Measurements from ENCODE around the gene FDXACB1.

Gene FDXACB1, protein sequence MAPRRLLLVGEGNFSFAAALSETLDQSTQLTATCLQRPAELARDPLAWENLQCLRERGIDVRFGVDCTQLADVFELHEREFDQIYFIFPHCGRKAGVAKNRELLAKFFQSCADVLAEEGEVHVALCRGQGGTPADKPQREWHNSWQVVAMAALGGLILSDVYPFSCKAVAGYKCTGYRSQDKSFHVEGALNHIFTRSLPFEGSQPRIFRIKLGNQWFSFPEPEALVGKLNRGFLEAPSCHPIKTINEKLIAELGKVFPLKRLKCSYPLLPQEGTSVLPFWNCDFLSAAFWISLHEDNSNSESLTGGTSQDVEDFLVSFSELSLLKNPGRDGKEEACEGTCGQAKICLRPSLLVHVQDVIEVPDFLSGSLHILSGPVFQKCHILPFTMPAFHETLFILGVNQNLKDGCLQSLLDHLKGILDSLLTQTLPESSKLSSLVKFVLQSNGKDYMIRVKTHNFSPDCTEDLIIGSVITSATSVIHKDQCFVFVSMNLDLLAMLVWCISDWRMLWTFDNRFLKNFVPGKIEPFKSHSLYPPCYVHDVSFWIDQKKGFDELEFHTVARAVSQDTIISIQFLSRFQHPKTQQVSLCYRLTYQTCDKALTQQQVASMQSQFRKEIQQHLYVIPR

GRCh38 chr11:111878849-111879636 lies at the start of gene FDXACB1, which contains the start of gene CFAP68:
Gene FDXACB1 (minus strand): TSS chr11:111879165. CDS start chr11:111879132, 33 bp downstream.
Gene CFAP68 (plus strand): TSS chr11:111879541. CDS start chr11:111879561, 20 bp downstream.
- Histone ChIP-seq H3K9ac (ENCODE audit: low read length) (peak within 1 kb of the TSS; percentile 80), H3K4me3 (ENCODE audit: low read depth in 1 of 2, low read length in 2 of 2) (peak within 1 kb of the TSS; percentile 78 to 80), H3K9me3 (ENCODE audit: low read length) (no peaks in the 10 kb centered on the region), H3K27me3 (ENCODE audit: control insufficient read depth in 1 of 2, insufficient read depth in 2 of 2, low read length in 2 of 2) (no peaks in the 10 kb centered on the region), H3K36me3 (ENCODE audit: insufficient read depth, low read length) (peaks cover 5% of the 10 kb centered on the region), H3K4me1 (ENCODE audit: insufficient read depth, low read length) (peaks cover 8% of the 10 kb centered on the region), H3K27ac (ENCODE audit: low read depth, low read length) (peak within 1 kb of the TSS; percentile 99)

- Histone ChIP-seq H3K4me3 (ENCODE audit: low read depth in 1 of 2, low read length in 2 of 2) (peak overlapping the region; percentile 49 to 71), H3K4me1 (ENCODE audit: insufficient read depth, low read length) (peaks cover 33% of the 10 kb centered on the region), H3K36me3 (ENCODE audit: insufficient read depth, low read length) (no peaks in the 10 kb centered on the region), H3K9ac (ENCODE audit: low read length) (peak overlapping the region; percentile 88), H3K27ac (ENCODE audit: low read depth, low read length) (peak overlapping the region; percentile 81), H3K27me3 (ENCODE audit: control insufficient read depth in 1 of 2, insufficient read depth in 2 of 2, low read length in 2 of 2) (no peaks in the 10 kb centered on the region), H3K9me3 (ENCODE audit: low read length) (no peaks in the 10 kb centered on the region)
Measured at GRCh38 chr11:111926505-111927391, 47.8 kb upstream of the FDXACB1 start.

- H3K27ac ChIP-seq (ENCODE audit: low read depth, low read length): peak overlapping the region; percentile 81
- peaks cover 33% of the 10 kb centered on the region for H3K4me1 ChIP-seq (ENCODE audit: insufficient read depth, low read length)
- no peaks in the 10 kb centered on the region for H3K9me3 ChIP-seq (ENCODE audit: low read length)
- H3K9ac ChIP-seq (ENCODE audit: low read length): no peak overlapping the region
- peak overlapping the region in 1 of 2 donors; percentile 71 for H3K4me3 ChIP-seq (ENCODE audit: low read depth in 1 of 2, low read length in 2 of 2)
- H3K27me3 ChIP-seq (ENCODE audit: control insufficient read depth in 1 of 2, insufficient read depth in 2 of 2, low read length in 2 of 2): no peaks in the 10 kb centered on the region
- no peaks in the 10 kb centered on the region for H3K36me3 ChIP-seq (ENCODE audit: insufficient read depth, low read length)
Measured at GRCh38 chr11:111925953-111926352, 47.0 kb upstream of the FDXACB1 start.

GRCh38 chr11:111923951-111924350 lies 45.0 kb upstream of the FDXACB1 start:
- no peak overlapping the region for H3K4me3 ChIP-seq (ENCODE audit: low read depth in 1 of 2, low read length in 2 of 2)
- H3K27ac ChIP-seq (ENCODE audit: low read depth, low read length): no peak overlapping the region
- H3K36me3 ChIP-seq (ENCODE audit: insufficient read depth, low read length): no peaks in the 10 kb centered on the region
- H3K9me3 ChIP-seq (ENCODE audit: low read length): no peaks in the 10 kb centered on the region
- no peaks in the 10 kb centered on the region for H3K27me3 ChIP-seq (ENCODE audit: control insufficient read depth in 1 of 2, insufficient read depth in 2 of 2, low read length in 2 of 2)
- H3K4me1 ChIP-seq (ENCODE audit: insufficient read depth, low read length): peaks cover 33% of the 10 kb centered on the region
- H3K9ac ChIP-seq (ENCODE audit: low read length): no peak overlapping the region

- H3K4me3 ChIP-seq (ENCODE audit: low read depth in 1 of 2, low read length in 2 of 2): no peak overlapping the region
- no peaks in the 10 kb centered on the region for H3K27me3 ChIP-seq (ENCODE audit: control insufficient read depth in 1 of 2, insufficient read depth in 2 of 2, low read length in 2 of 2)
- H3K9ac ChIP-seq (ENCODE audit: low read length): no peak overlapping the region
- peaks cover 33% of the 10 kb centered on the region for H3K4me1 ChIP-seq (ENCODE audit: insufficient read depth, low read length)
- peak overlapping the region; percentile 29 for H3K27ac ChIP-seq (ENCODE audit: low read depth, low read length)
- no peaks in the 10 kb centered on the region for H3K36me3 ChIP-seq (ENCODE audit: insufficient read depth, low read length)
- no peaks in the 10 kb centered on the region for H3K9me3 ChIP-seq (ENCODE audit: low read length)
Measured at GRCh38 chr11:111923351-111923788, 44.4 kb upstream of the FDXACB1 start.

DNA sequence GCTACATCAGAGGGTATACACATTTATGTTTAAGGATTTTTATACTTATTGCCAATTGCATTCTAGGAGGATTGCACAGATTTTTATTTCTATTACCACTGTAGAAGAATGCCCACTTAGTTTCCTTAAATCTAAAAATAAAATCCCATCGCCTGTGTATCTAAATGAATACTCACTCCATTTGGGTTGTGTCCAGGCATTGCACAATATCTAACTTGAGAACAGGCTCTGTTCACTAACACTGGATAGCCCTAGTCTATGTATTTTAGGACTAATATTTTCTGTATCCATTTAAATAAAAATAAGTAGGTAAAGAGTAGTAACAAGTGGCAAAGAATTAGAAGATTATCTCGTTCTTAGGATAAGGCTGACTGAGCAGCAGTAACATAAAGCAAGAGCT lies 43.8 kb upstream of the FDXACB1 start:
- Histone ChIP-seq H3K4me1 (ENCODE audit: insufficient read depth, low read length) (peaks cover 33% of the 10 kb centered on the region), H3K9ac (ENCODE audit: low read length) (no peak overlapping the region), H3K27ac (ENCODE audit: low read depth, low read length) (peak overlapping the region; percentile 29), H3K27me3 (ENCODE audit: control insufficient read depth in 1 of 2, insufficient read depth in 2 of 2, low read length in 2 of 2) (no peaks in the 10 kb centered on the region), H3K36me3 (ENCODE audit: insufficient read depth, low read length) (no peaks in the 10 kb centered on the region), H3K9me3 (ENCODE audit: low read length) (no peaks in the 10 kb centered on the region), H3K4me3 (ENCODE audit: low read depth in 1 of 2, low read length in 2 of 2) (no peak overlapping the region)

- H3K9me3 ChIP-seq (ENCODE audit: low read length): no peaks in the 10 kb centered on the region
- peaks cover 28% of the 10 kb centered on the region for H3K4me1 ChIP-seq (ENCODE audit: insufficient read depth, low read length)
- no peaks in the 10 kb centered on the region for H3K36me3 ChIP-seq (ENCODE audit: insufficient read depth, low read length)
- H3K27ac ChIP-seq (ENCODE audit: low read depth, low read length): no peak overlapping the region
- no peak overlapping the region for H3K4me3 ChIP-seq (ENCODE audit: low read depth in 1 of 2, low read length in 2 of 2)
- H3K27me3 ChIP-seq (ENCODE audit: control insufficient read depth in 1 of 2, insufficient read depth in 2 of 2, low read length in 2 of 2): no peaks in the 10 kb centered on the region
- no peak overlapping the region for H3K9ac ChIP-seq (ENCODE audit: low read length)
Measured at GRCh38 chr11:111921541-111922230, 42.7 kb upstream of the FDXACB1 start.

DNA sequence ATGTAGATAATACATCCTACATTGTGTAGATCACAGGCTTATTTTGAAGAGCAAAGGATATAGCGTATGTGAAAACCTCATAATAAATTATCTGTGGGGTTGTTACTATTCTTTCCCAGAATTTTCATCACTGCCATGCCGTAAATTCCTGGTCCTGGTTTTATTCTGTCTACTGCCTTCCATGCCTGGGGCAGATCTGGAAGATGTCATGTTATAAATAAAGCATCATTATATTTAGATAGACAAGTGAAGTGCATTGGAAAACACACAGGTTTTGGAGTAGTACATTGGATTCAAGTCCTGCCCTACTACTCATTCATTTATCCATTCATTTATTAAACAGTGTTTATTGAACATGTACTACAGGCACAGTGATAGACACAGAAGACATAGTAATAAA lies 41.9 kb upstream of the FDXACB1 start:
- Histone ChIP-seq H3K36me3 (ENCODE audit: insufficient read depth, low read length) (no peaks in the 10 kb centered on the region), H3K4me3 (ENCODE audit: low read depth in 1 of 2, low read length in 2 of 2) (no peak overlapping the region), H3K27me3 (ENCODE audit: control insufficient read depth in 1 of 2, insufficient read depth in 2 of 2, low read length in 2 of 2) (no peaks in the 10 kb centered on the region), H3K9me3 (ENCODE audit: low read length) (no peaks in the 10 kb centered on the region), H3K27ac (ENCODE audit: low read depth, low read length) (no peak overlapping the region), H3K4me1 (ENCODE audit: insufficient read depth, low read length) (peaks cover 21% of the 10 kb centered on the region), H3K9ac (ENCODE audit: low read length) (no peak overlapping the region)

- H3K36me3 ChIP-seq (ENCODE audit: insufficient read depth, low read length): no peaks in the 10 kb centered on the region
- H3K9ac ChIP-seq (ENCODE audit: low read length): no peak within 1 kb of the TSS
- H3K27ac ChIP-seq (ENCODE audit: low read depth, low read length): no peak within 1 kb of the TSS
Measured at GRCh38 chr11:111918390-111919256, 39.7 kb upstream of the FDXACB1 start, which contains the start of gene C11orf52. Gene C11orf52 (plus strand): TSS chr11:111918913. CDS start chr11:111918973, 60 bp downstream.

More at GRCh38 chr11:111918390-111919256, 39.7 kb upstream of the FDXACB1 start, which contains the start of gene C11orf52:
- Histone ChIP-seq H3K4me1 (ENCODE audit: insufficient read depth, low read length) (peaks cover 25% of the 10 kb centered on the region), H3K9me3 (ENCODE audit: low read length) (no peaks in the 10 kb centered on the region), H3K27me3 (ENCODE audit: control insufficient read depth in 1 of 2, insufficient read depth in 2 of 2, low read length in 2 of 2) (no peaks in the 10 kb centered on the region), H3K4me3 (ENCODE audit: low read depth in 1 of 2, low read length in 2 of 2) (no peak within 1 kb of the TSS)

Measured in muscle layer of colon (tissue), 2 donors.